Naive B cell (primary cell): ENCODE results near the gene ADGRA1. TPM values are rescaled to one million over a fixed set of nuclear protein-coding genes. Genes with fewer than 3 reads are reported as not detected.
"Not testable (repeated sequence)": the region's sequence is repeated elsewhere in the genome, so short reads cannot be mapped to it uniquely, and the experiment has no call there.

Experiments
- ATAC-seq, 2 donors: fragments of 150-1000 bp; cut with Tn5 transposase; 2 replicates each; pipeline ENCODE4 v1.10.0; 2021; ENCODE audit warnings: low read depth in 2 of 2, mild to moderate bottlenecking in 2 of 2, moderate library complexity in 2 of 2
- DNase-seq: peaks from one replicate; pipeline ENCODE4 v3.0.0; 2022
- H3K27ac Mint-ChIP-seq, 6 donors: one replicate each; pipeline ENCODE4 v1.8.0; 2020 to 2022; ENCODE audit warnings: mild to moderate bottlenecking in 6 of 6, mixed read lengths in 6 of 6, moderate library complexity in 5 of 6, inconsistent platforms in 2 of 6
- H3K27me3 Mint-ChIP-seq, 3 donors: one replicate each; pipeline ENCODE4 v1.8.0; 2021 to 2022; ENCODE audit warnings: mixed read lengths in 3 of 3, mild to moderate bottlenecking in 1 of 3
- H3K36me3 Mint-ChIP-seq, 2 donors: one replicate each; pipeline ENCODE4 v1.8.0; 2020 to 2022; ENCODE audit warnings: mixed read lengths in 2 of 2, inconsistent platforms in 1 of 2, mild to moderate bottlenecking in 1 of 2
- H3K4me1 Mint-ChIP-seq, 3 donors: one replicate each; pipeline ENCODE4 v1.8.0; 2020 to 2022; ENCODE audit warnings: mixed read lengths in 3 of 3, inconsistent platforms in 1 of 3, mild to moderate bottlenecking in 1 of 3, moderate library complexity in 1 of 3
- H3K4me3 Mint-ChIP-seq, 8 donors: one replicate each; pipeline ENCODE4 v1.8.0; 2020 to 2022; ENCODE audit warnings: mild to moderate bottlenecking in 8 of 8, mixed read lengths in 8 of 8, moderate library complexity in 8 of 8, inconsistent platforms in 2 of 8
- H3K9me3 Mint-ChIP-seq, 7 donors: one replicate each; pipeline ENCODE4 v1.8.0; 2020 to 2022; ENCODE audit warnings: mixed read lengths in 7 of 7, mild to moderate bottlenecking in 5 of 7, inconsistent platforms in 2 of 7, moderate library complexity in 1 of 7
- polyA plus RNA-seq, 6 donors: library from polyadenylated mRNA; unstranded; fragments of 300-500 nt; fragmentation: Illumina TruSeq; gene quantifications; one replicate each; pipeline ENCODE4 v1.2.3, GENCODE V29; 2021; ENCODE audit warnings: low read depth in 6 of 6

The ADGRA1 gene
- polyA plus RNA-seq, 6 donors from 2014 or later = not detected

- no peak for ATAC-seq
- H3K27ac Mint-ChIP-seq = no peak overlapping the region
- no peaks in the 10 kb centered on the region for H3K4me1 Mint-ChIP-seq
- no peak overlapping the region for H3K4me3 Mint-ChIP-seq
- DNase-seq = no peak
- H3K9me3 Mint-ChIP-seq = no peaks in the 10 kb centered on the region
- H3K27me3 Mint-ChIP-seq = peaks cover 0 to 20% (median 0%) of the 10 kb centered on the region in 3 donors
- no peaks in the 10 kb centered on the region for H3K36me3 Mint-ChIP-seq
Measured at GRCh38 chr10:133047526-133048123, 40.1 kb upstream of the ADGRA1 start.

GRCh38 chr10:133048266-133048665 is 39.5 kb upstream of the ADGRA1 start:
- no peak for ATAC-seq
- peaks cover 0 to 20% (median 0%) of the 10 kb centered on the region in 3 donors for H3K27me3 Mint-ChIP-seq
- no peaks in the 10 kb centered on the region for H3K4me1 Mint-ChIP-seq
- no peaks in the 10 kb centered on the region for H3K36me3 Mint-ChIP-seq
- no peaks in the 10 kb centered on the region for H3K9me3 Mint-ChIP-seq
- DNase-seq = no peak
- H3K4me3 Mint-ChIP-seq = no peak overlapping the region
- no peak overlapping the region for H3K27ac Mint-ChIP-seq

- no peaks in the 10 kb centered on the region for H3K4me1 Mint-ChIP-seq
- H3K27me3 Mint-ChIP-seq = peaks cover 0 to 20% (median 0%) of the 10 kb centered on the region in 3 donors
- H3K36me3 Mint-ChIP-seq = no peaks in the 10 kb centered on the region
- no peak for DNase-seq
- H3K9me3 Mint-ChIP-seq = no peaks in the 10 kb centered on the region
- no peak overlapping the region for H3K4me3 Mint-ChIP-seq
- ATAC-seq = no peak
- H3K27ac Mint-ChIP-seq = no peak overlapping the region
Measured at GRCh38 chr10:133048926-133049325, 38.8 kb upstream of the ADGRA1 start.

- peaks cover 0 to 20% (median 0%) of the 10 kb centered on the region in 3 donors for H3K27me3 Mint-ChIP-seq
- H3K36me3 Mint-ChIP-seq = no peaks in the 10 kb centered on the region
- H3K9me3 Mint-ChIP-seq = no peaks in the 10 kb centered on the region
- H3K4me1 Mint-ChIP-seq = no peaks in the 10 kb centered on the region
- H3K27ac Mint-ChIP-seq = no peak overlapping the region
- DNase-seq (no peak), ATAC-seq (no peak)
- no peak overlapping the region for H3K4me3 Mint-ChIP-seq
Measured at GRCh38 chr10:133049639-133050038, 38.1 kb upstream of the ADGRA1 start.

- Mint-ChIP-seq H3K27me3 (peaks cover 0 to 20% (median 0%) of the 10 kb centered on the region in 3 donors), H3K9me3 (no peaks in the 10 kb centered on the region), H3K4me1 (no peaks in the 10 kb centered on the region), H3K36me3 (no peaks in the 10 kb centered on the region), H3K27ac (no peak overlapping the region), H3K4me3 (no peak overlapping the region)
- no peak for ATAC-seq
- DNase-seq = no peak
Measured at GRCh38 chr10:133050371-133050770, 37.4 kb upstream of the ADGRA1 start.

GRCh38 chr10:133052076-133052475 is 35.6 kb upstream of the ADGRA1 start:
- no peaks in the 10 kb centered on the region for H3K9me3 Mint-ChIP-seq
- H3K4me1 Mint-ChIP-seq = peaks cover 0 to 2% (median 0%) of the 10 kb centered on the region in 3 donors
- ATAC-seq = no peak
- H3K36me3 Mint-ChIP-seq = no peaks in the 10 kb centered on the region
- H3K27me3 Mint-ChIP-seq = peaks cover 0 to 32% (median 8%) of the 10 kb centered on the region in 3 donors
- H3K4me3 Mint-ChIP-seq = no peak overlapping the region
- H3K27ac Mint-ChIP-seq = no peak overlapping the region
- DNase-seq = no peak

- H3K36me3 Mint-ChIP-seq, ATAC-seq: not testable (repeated sequence)
- H3K27me3 Mint-ChIP-seq = peaks cover 0 to 30% (median 13%) of the 10 kb centered on the region in 3 donors
Measured at GRCh38 chr10:133053527-133054133, 34.1 kb upstream of the ADGRA1 start.

GRCh38 chr10:133055470-133055869 is 32.3 kb upstream of the ADGRA1 start:
- no peaks in the 10 kb centered on the region for H3K36me3 Mint-ChIP-seq
- DNase-seq (no peak), ATAC-seq (no peak)
- peaks cover 0 to 2% (median 0%) of the 10 kb centered on the region in 7 donors for H3K9me3 Mint-ChIP-seq
- H3K27ac Mint-ChIP-seq = no peak overlapping the region
- peaks cover 0 to 22% (median 21%) of the 10 kb centered on the region in 3 donors for H3K27me3 Mint-ChIP-seq
- H3K4me3 Mint-ChIP-seq = no peak overlapping the region
- peaks cover 0 to 2% (median 0%) of the 10 kb centered on the region in 3 donors for H3K4me1 Mint-ChIP-seq

More at GRCh38 chr10:133053527-133054133, 34.1 kb upstream of the ADGRA1 start:
- not testable (repeated sequence) for H3K27ac Mint-ChIP-seq, H3K4me3 Mint-ChIP-seq, H3K4me1 Mint-ChIP-seq, H3K9me3 Mint-ChIP-seq, DNase-seq

- ATAC-seq (no peak), DNase-seq (no peak)
- Mint-ChIP-seq H3K4me1 (peaks cover 0 to 2% (median 0%) of the 10 kb centered on the region in 3 donors), H3K36me3 (no peaks in the 10 kb centered on the region), H3K27me3 (peaks cover 0 to 22% (median 21%) of the 10 kb centered on the region in 3 donors), H3K9me3 (peaks cover 0 to 2% (median 0%) of the 10 kb centered on the region in 7 donors), H3K27ac (no peak overlapping the region), H3K4me3 (no peak overlapping the region)
Measured at GRCh38 chr10:133056001-133056400, 31.7 kb upstream of the ADGRA1 start.

GRCh38 chr10:133056651-133057178 is 31.0 kb upstream of the ADGRA1 start:
- Mint-ChIP-seq H3K4me3 (no peak overlapping the region), H3K36me3 (no peaks in the 10 kb centered on the region), H3K27me3 (peaks cover 0 to 22% (median 21%) of the 10 kb centered on the region in 3 donors), H3K4me1 (peaks cover 0 to 2% (median 0%) of the 10 kb centered on the region in 3 donors), H3K27ac (peak overlapping the region in 1 of 6 donors; percentile 22), H3K9me3 (peaks cover 0 to 2% (median 0%) of the 10 kb centered on the region in 7 donors)
- no peak for DNase-seq
- no peak for ATAC-seq

- Mint-ChIP-seq H3K27me3 (peaks cover 0 to 21% (median 17%) of the 10 kb centered on the region in 3 donors), H3K4me1 (peaks cover 0 to 2% (median 0%) of the 10 kb centered on the region in 3 donors), H3K9me3 (peaks cover 0 to 2% (median 0%) of the 10 kb centered on the region in 7 donors), H3K36me3 (no peaks in the 10 kb centered on the region), H3K27ac (no peak overlapping the region), H3K4me3 (no peak overlapping the region)
- ATAC-seq = no peak
- DNase-seq = no peak
Measured at GRCh38 chr10:133058331-133059092, 29.2 kb upstream of the ADGRA1 start.

- peaks cover 0 to 2% (median 0%) of the 10 kb centered on the region in 3 donors for H3K4me1 Mint-ChIP-seq
- H3K9me3 Mint-ChIP-seq = peaks cover 0 to 2% (median 0%) of the 10 kb centered on the region in 7 donors
- H3K36me3 Mint-ChIP-seq = no peaks in the 10 kb centered on the region
- H3K27me3 Mint-ChIP-seq = peaks cover 0 to 21% (median 17%) of the 10 kb centered on the region in 3 donors
- DNase-seq (no peak), ATAC-seq (no peak)
- H3K4me3 Mint-ChIP-seq = no peak overlapping the region
- H3K27ac Mint-ChIP-seq = peak overlapping the region in 1 of 6 donors; percentile 74
Measured at GRCh38 chr10:133059093-133059470, 28.6 kb upstream of the ADGRA1 start.

GRCh38 chr10:133059571-133059970 is 28.2 kb upstream of the ADGRA1 start:
- H3K9me3 Mint-ChIP-seq = peaks cover 0 to 2% (median 0%) of the 10 kb centered on the region in 7 donors
- no peak overlapping the region for H3K4me3 Mint-ChIP-seq
- ATAC-seq (no peak), DNase-seq (no peak)
- no peaks in the 10 kb centered on the region for H3K36me3 Mint-ChIP-seq
- peaks cover 0 to 2% (median 0%) of the 10 kb centered on the region in 3 donors for H3K4me1 Mint-ChIP-seq
- H3K27me3 Mint-ChIP-seq = peaks cover 0 to 21% (median 17%) of the 10 kb centered on the region in 3 donors
- H3K27ac Mint-ChIP-seq = no peak overlapping the region
